GM18870 (cell line): ENCODE results near the gene KCNMA1.

Source experiments
- ATAC-seq: cut with Tn5 transposase; IDR thresholded peaks from one replicate; pipeline ENCODE4 v1.9.1; 2021; ENCODE audit warnings: moderate library complexity; ENCODE audit not compliant: unreplicated experiment

Gene KCNMA1

DNA sequence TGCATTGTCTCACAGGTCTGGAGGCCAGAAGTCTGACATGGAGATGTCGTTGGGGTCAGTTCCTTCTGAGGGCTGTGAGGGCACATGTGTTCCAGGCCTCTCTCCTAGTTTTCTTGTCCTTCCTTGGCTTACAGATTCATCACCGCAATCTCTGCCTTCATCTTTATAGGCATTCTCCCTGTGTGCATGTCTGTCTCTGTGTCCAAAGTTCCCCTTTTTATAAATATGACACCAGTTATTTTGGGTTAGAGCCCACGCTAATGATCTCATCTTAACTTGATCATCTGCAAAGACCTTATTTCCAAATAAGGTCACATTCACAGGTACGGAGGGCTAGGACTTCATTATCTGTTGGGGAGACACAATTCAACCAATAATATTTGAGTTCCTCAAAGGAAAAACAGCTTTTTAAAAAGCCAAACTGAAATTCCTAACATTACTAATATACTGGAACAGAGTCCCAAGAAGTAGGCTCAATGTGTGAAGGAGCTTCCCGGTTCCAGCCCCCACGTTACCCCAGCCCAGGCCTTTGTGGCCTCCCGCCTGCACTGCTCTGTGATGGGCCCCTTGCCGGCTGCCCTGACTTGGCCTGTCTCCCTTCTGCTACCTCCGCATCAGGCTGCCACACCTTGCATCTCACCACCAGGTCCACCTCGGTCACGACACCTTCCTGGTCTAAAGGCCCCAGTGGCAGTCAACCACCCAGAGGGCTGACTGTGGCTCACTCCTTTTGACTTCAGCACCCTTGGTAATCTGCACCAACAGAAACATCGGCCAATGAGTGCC, 142.7 kb downstream of the KCNMA1 start:
- no peak for ATAC-seq

DNA sequence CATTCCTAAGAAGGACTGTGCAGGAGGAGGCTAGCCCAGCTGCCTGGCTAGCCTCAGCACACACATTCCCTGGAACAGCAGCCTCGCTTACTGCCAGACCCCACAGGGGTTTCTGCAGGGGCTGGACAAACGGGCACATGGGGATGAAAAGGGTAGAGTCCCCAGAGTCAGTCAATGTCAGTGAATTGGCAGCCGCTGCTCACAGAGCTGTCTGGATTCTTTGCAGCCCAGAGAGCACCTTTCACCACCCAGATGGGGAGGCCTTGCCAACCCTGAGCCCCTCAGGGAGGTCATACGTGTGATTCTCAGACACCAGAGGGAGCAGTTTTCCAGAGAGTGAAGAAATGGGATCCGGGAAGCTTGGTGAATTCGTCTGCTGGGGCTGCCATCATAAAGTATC, 143.3 kb downstream of the KCNMA1 start:
- no peak for ATAC-seq

DNA sequence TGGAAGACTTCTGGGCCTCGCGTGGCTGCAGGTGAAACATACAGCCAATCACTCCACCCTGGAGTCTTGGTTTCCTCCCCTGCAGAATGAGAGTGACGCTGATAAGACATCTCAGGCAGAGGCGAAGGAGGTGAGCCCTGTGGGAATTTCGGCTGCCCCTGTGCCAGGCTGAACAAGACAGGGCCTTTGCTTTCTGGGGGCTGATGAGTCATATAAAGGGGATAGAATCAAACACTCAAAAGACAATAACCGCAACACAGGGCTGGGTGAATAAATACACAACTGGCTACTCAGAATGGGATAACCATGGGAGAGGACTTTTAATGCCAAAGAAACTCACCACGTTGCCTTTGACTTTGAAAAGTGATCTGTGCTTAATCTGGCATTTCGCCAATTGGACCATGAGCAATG, 143.8 kb downstream of the KCNMA1 start:
- ATAC-seq, result no peak

DNA sequence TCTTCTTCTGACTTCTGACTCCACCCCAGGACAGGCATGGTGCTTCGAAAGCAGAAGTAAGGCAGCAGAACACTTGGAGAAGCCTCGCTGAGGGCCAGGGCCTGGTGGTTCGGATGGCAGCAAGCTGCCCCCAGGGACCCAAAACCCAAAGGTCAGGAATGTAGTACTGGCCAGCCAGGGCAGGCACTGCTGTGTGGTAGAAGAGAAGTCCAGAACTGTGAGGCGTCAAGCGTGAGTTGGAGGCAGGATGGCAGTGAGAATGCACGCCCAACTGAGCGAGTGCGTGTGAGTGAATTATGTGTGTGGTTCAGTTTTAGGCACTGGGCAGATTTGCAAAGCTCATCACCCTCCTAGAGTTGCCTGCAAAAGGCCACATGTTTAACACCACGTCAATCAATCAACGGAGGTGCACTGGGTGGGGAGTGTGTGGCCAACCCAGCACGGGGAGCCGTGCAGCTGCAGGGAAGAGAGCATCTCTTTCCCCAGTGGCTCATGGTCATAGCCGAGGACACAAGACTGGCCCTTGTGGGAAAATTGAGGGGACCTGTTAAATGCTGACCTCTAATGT, 144.3 kb downstream of the KCNMA1 start:
- ATAC-seq, result no peak

DNA sequence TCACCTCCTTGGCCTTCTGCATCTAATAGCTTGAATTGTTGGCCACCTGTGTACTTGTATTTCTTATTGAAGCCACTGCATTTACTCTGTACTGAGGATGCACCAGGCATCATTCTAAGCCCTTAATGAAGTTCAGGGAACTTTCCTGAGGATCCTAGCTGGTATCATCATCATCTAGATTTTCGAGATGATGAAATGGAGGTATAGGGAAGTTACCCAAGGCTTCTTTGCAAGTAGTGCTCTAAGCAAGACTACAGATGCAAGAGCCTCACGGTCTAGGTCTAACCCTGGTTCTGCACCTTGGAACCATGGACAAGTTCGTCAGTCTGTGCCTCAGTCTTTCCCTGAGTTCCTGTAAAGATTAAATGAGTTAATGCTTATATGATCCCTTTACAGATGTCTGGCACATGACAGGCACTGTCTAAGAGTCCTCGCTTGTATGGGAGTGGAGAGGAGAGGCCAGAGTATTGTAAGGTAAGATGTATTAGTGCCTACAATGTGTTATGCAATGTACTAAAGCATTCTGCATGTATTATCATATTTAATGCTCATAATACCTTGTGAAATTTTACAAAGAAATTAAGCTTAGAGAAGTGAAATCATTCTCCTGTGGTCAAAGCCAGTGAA, 145.1 kb downstream of the KCNMA1 start:
- ATAC-seq, result no peak

DNA sequence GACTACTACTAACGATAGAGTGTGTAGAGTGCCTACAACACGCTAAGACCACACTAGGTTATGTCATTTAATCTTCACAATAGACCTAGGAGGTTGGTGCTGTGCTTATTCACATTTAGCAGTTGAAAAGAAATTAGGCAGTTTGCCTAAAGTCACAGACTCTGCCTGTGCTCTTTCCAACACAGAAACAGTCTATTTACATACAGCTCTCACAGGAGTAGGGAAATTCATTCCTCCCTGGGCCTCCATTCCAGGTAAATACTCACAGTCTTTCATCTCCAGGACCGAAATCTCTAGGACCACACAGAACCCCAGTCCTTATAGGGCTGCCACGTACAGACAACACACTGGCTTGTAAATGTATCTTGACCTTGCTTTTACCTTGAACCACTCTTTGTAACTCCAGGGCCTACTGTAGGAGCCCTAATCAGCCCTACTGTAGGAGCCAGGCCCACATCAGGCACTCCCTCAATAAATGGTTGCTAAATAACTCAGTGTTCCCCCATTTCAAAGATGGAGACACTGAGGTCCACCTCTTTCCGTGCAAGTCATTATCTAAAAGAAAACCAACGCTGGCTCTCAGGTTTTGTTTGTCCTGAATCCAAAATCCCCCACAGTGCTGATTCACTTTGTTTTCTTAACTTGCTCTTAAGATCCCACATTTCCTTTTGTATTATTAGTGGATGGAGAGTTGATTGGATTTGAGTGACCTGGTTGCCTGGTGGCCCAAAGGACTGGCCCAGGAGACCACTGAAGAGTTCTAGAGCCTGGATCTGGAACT, 146.9 kb downstream of the KCNMA1 start:
- no peak for ATAC-seq

DNA sequence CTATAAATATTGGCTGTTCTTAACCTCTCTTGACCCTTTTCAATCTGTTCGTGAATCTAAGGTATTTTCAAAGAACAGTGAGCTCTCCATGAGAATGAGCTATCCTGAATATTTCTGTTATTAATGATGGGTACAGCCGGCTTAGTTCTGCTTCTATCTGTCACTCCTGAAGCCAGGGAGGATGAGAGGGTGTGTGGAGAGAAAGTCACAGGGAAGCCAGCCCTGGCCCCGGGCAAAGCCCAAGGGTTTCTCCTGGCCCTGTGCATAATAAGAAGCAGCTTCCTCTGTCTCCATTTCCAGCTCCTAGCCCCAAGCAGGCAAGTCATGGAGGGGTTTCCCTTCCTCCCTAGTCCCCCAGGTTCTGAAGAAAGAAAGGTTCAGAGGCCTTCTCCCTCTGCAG, 151.1 kb downstream of the KCNMA1 start:
- no peak for ATAC-seq

DNA sequence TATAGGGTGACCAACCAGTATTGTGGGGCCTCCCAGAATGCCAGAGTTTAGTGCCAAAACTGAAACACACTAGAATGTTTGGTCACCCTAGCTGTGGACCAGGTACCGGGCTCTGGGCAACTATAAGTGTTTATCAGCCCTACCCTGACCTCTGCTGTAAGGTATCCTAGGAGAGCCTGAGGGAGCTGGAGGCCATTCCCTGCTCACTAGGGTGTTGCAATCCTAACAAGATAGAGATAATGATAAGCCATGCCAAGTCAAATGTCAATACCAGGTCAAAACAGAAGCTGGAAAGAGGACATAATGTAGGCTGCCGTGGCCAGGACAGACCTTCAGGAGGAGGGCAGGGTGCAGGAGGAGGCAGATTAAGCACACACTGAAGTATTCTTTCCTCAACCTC, 151.8 kb downstream of the KCNMA1 start:
- no peak for ATAC-seq

DNA sequence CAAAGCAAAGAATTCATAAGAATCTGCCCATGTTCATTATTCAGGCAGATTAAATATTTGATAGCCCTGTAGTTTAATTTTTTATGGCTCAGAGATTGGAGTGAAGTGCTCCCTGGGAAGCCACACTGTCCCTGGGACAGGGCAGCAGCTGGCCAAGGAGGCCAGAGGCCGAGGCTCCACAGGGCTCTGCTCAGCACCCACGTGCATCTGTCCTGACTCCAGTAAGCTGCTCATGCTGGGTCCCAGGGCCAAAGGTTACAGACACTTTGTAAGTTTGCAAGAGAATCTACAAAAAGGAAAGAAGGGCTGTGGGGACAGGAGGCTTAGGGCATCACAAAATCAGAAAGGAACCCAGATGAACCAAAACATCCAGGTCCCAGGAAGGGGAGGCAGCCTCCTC, 155.5 kb downstream of the KCNMA1 start:
- no peak for ATAC-seq

DNA sequence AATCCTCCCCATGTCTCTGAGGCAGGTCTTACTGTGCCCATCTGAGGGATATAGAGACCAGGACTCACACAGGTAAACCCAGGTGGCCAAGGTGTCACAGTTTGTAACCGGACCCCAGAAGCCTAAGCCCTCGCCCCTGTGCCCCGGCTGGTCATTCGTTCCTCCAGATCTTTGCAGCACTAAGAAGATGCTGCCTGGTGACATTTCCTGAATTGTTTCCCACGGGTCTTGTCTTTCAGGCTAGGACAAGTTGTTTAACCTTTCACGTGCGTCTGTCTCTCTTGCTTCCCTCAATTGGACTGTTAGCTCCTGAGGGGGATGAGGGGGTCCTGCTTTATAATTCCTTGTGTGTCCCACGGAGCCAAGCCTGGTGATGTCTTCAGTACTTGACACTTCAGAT, 158.0 kb downstream of the KCNMA1 start:
- ATAC-seq, result no peak

DNA sequence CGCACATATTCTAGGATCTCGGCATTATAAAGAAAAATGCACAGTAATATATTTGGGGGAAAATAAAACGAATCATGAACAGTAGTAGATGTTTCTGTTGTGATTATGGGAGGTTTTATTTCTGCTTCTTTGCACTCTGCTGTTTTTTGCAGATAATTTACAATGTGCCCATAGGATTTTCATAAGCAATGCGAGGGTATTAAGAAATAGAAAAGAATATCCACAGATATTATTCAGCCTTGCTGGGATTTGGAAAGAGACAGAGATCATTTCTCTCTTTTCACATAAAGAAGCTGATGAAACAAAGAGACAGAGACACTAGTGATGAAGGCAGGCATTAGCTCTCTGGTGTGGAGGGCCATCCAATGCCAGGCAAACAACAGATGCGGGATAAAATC, 158.6 kb downstream of the KCNMA1 start:
- no peak for ATAC-seq

DNA sequence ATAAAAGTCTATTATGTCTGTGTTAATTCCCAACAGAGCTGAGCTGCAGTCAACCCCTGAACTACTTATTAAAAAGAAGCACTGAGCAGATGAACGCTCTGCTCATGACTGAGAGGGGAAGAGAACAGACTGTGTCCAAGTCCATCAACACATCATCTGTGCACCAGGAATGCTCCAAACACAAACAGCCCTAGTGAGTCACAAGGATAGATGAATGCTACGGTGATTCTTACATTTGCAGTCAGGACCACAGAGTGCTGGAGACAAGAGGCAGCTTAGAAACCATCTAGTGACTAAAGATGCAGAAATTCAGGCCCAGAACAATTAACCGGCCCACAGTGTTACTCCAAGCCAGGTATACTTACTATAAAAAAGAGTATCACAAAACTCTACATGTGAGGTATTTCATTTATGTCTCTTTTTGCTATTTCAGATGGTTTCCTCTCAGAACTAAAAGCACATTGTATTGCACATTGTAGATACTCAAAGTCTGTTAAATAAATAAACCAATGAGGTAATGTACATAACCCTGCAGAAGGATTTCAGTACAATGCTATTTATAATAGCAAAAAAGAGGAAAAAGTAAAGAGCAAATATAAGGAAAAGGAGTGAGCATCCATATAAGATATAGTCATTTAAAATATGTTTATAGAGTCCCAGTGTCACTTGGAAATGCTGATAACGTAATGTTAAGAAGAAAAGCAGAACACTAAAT, 159.2 kb downstream of the KCNMA1 start:
- no peak for ATAC-seq

DNA sequence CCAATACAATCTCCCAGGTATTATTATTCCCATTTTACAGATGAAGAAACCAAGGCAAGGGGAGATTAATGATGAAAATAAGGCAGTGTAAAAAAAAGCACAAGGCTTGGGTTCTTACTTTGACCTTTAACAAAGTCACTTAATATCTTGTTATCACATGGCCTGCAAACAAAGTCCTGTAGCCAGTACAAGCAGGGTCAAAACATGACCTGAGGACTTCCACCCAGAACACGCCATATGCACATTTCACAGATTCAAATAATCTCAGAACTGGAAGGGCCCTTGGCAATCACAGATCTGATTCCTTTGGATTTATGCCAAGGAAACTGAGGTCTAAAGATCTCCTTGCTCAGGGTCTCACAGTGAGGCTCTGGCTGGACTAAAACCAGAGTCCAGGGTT, 162.1 kb downstream of the KCNMA1 start:
- ATAC-seq, result no peak

DNA sequence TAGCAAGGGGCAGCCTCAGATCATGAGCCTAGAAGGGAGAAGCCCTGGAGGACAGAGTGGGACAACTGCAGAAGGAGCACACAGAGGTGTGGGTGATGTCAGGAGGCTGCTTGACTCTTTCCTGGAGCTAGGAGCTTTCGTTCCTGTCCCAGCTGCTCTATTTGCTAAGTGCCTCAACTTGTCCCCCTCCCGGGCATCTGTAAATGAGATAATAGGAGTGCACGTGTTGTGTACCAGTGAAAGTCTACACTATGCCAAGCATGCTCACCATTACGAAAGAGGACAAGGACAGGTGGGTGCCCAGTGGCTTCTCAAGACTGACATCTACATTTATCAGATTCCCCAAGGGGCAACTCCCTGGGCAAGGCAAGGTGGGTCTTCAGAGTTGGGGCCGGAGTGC, 162.7 kb downstream of the KCNMA1 start:
- no peak for ATAC-seq

DNA sequence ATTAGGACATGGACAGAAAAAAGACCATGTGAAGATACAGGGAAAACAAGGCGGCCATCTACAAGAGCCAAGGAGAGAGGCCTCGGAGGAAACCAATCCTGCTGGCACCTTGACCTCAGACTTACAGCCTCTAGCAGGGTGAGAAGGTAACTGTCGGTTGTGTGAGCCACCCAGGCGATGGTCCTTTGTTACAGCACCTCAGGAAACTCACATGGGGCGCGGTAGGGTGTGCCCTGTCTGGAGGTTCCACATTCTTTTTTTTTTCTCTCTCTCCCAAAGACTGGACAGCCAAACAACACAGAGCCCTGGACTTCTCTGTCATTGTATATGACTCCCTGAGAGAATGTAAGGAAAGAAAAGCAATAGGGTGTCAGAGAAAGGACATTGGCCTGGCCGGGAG, 163.2 kb downstream of the KCNMA1 start:
- ATAC-seq, result no peak

DNA sequence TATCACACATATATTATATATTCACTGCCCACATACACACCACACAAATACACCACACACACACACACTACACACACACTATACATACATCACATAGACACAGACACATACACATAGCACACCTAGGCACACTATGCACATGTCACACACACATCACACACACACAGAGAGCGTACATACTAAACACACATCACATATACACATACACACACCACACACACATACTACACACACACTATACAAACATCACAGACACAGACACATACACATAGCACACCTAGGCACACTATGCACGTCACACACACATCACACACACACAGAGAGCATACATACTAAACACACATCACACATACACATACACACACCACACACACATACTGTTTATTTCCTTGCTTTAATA, 165.5 kb downstream of the KCNMA1 start:
- ATAC-seq, result no peak

DNA sequence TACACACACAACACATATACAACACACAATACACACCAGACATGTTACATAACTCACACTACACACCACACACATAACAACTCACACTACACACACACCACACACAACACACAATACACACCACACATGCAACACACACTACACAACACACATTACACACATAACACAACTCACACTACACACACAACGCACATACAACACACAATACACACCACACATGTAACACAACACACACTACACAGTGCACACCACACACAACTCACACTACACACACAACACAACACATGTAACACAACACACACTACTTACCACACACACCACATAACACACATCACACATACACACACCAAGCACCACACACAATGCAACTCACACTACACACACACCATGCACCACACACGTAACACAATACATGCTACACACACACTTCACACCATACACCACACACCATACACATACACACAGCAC, 166.5 kb downstream of the KCNMA1 start:
- no peak for ATAC-seq

DNA sequence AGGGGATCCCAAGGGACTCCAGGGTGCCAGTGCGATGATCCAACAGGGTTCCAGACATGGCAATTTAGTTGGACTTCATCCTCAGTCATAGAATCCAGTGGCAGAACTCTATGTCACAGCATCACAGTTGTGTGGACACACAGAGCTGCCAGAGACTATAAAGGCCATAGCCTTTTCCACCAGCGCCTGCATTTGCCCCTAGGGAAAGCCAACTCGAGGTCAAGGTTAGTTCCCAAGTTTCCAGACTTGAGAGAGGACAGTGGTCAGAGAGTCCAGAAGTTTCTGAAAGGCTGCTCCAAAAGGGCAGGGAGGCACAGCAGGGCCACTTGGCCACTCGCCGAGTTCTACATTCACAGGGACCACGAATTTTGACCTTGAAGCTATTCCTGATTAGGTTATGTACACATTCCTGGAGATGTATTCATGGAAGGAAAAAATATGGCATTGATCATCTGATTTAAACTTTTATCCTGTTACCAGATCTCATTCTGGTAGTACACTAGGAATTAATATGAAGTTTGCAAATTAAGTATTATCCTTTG, 170.1 kb downstream of the KCNMA1 start:
- no peak for ATAC-seq

DNA sequence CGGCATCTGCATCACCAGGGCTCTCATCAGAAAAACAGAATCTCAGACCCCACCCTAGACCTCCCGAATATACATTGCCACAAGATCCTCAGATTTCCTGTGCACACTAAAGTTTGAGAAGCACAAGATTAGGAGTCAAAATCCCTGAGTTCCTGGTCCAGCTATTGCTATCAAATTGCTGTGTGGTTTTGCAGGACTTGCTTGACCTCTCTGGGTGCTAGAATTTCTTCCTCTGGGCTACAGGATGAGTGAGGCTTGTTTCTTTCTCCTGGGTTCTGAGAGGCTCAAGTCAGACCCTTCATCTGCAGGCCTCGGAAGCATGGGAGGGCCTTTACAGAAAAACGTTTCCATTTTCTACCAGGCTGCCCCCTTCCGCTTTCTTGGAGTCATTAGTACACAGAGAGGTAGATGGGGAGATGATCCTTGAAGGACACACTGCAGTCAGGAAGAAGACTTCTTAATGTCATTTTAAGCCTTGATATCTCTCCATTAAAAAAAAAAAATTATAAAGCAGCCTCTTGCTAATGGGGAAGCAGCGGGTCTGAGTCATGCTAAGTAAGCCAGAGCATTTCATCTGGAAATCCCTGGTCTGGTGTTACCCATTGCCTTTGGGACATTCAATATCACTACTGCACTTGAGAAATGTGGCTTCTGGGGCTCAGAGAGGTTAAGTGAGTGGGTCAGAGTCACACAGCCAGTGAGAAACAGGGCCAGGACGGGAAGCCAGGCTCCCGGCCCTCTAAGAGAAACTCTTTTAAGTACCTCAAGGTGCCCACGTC, 173.5 kb downstream of the KCNMA1 start:
- no peak for ATAC-seq

DNA sequence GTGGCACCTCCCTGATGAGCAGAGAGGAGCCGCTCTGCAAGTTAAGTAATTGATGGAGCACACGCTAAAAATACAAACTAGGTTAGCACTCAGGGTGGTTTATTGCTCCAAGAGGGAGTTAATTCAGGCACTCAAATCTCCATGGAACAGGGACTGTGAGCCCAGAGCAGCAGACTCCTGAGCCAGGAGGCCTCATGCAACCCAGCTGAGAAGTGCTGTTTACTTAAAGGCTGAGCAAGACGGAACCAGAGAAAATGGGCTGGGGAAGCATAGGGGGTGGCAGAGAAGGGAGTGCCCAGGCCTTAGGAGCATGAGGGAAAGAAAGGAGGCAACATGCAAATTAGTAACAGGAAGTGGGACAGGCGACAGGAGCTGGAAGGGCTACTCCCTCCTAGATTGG, 174.1 kb downstream of the KCNMA1 start:
- ATAC-seq, result no peak
